ENCODE measurements around the gene CACNA2D3.

DNA sequence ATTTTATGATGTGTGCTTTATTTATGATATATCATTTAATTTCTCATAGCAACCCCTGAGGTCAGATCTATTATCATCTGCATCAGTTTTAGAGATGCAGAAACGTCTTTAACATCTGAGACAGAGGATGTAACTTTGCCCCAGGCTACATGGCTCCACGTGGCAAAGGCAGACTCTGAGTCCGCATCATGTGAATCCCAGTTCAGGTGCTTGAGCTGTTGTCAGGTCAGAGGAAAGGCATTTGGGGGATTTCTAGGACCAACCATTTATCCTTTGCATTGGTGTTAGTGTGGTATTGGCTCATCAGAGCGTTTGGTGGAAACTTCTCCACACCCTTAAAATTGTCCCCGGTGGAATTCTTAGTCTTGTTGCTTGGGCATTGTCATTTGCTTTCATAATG, 10.8 kb downstream of the CACNA2D3 start:
- no peak for TF ChIP-seq POLR2A (IDR thresholded peaks at IDR 0.05; ENCODE audit: low read length)
- TF ChIP-seq GATA1 (IDR thresholded peaks at IDR 0.05; ENCODE audit: low read depth, low read length) = no peak
